SK-N-SH (cell line): ENCODE data around the gene DMP1. TPM values are rescaled to one million over a fixed set of nuclear protein-coding genes. Genes with fewer than 3 reads are reported as not detected.

Source experiments
- CTCF ChIA-PET: fragments of 300-600, 350-600 bp; formaldehyde crosslinking; extraction: SDS; loops from one replicate; lab custom pipeline; 2021; lab: Yijun Ruan, JAX
- POLR2A ChIA-PET: fragments of 350-600 bp; sonication (Branson Sonifier 250); formaldehyde crosslinking; extraction: SDS; loops from one replicate; lab custom pipeline; 2020; ENCODE audit warnings: antibody characterized with exemption, inconsistent platforms; lab: Yijun Ruan, JAX
- DNase-seq: peaks from one replicate; pipeline ENCODE4 v3.0.0; 2012
- H2AFZ ChIP-seq: fragments of 200-600 bp; sonication (generic); 2 replicates; pipeline ENCODE4 v1.8.1; 2016; ENCODE audit warnings: antibody characterized with exemption, mild to moderate bottlenecking, low read depth
- H3F3A ChIP-seq: fragments of 200-600 bp; sonication (generic); replicated peaks from 2 replicates; pipeline ENCODE3; 2016; ENCODE audit warnings: antibody characterized with exemption, mild to moderate bottlenecking; ENCODE audit not compliant: insufficient read depth
- H3K27ac ChIP-seq, 2 experiments: fragments of 200-500 bp in 1 of 2; fragments of 200-600 bp in 1 of 2; sonication (Bioruptor generic) in 1 of 2; sonication (generic), shearing (Covaris generic) in 1 of 2; 2 replicates each; pipeline versions ENCODE4 v1.5.1 to v1.6.1; 2014 to 2016; ENCODE audit warnings: low read depth in 2 of 2, inconsistent platforms in 1 of 2, low read length in 1 of 2, mild to moderate bottlenecking in 1 of 2, mixed read lengths in 1 of 2
- H3K27me3 ChIP-seq: fragments of 200-600 bp; sonication (generic), shearing (Covaris generic); 2 replicates; pipeline ENCODE4 v1.6.1; 2016; ENCODE audit warnings: mixed run types; ENCODE audit not compliant: insufficient read depth
- H3K36me3 ChIP-seq, 2 experiments: fragments of 200-500 bp in 1 of 2; fragments of 200-600 bp in 1 of 2; sonication (Bioruptor generic) in 1 of 2; sonication (generic) in 1 of 2; replicated peaks in 1 of 2; 2 replicates each; pipeline versions ENCODE3 to v1.5.1; 2014 to 2016; ENCODE audit warnings: low read length in 1 of 2, mild to moderate bottlenecking in 1 of 2; ENCODE audit not compliant: insufficient read depth in 2 of 2, control insufficient read depth in 1 of 2
- H3K4me1 ChIP-seq, 2 experiments: fragments of 200-500 bp in 1 of 2; fragments of 200-600 bp in 1 of 2; sonication (Bioruptor generic) in 1 of 2; sonication (generic), shearing (Covaris generic) in 1 of 2; 2 replicates each; pipeline versions ENCODE4 v1.5.1 to v1.6.1; 2014 to 2016; ENCODE audit warnings: low read depth in 1 of 2, low read length in 1 of 2, mixed run types in 1 of 2; ENCODE audit not compliant: insufficient read depth in 2 of 2, control insufficient read depth in 1 of 2
- H3K4me2 ChIP-seq: fragments of 200-600 bp; sonication (generic), shearing (Covaris generic); 2 replicates; pipeline ENCODE4 v1.6.1; 2017; ENCODE audit warnings: mixed run types
- H3K4me3 ChIP-seq, 2 experiments: fragments of 200-500 bp in 1 of 2; fragments of 200-600 bp in 1 of 2; sonication (Bioruptor generic) in 1 of 2; sonication (generic), shearing (Covaris generic) in 1 of 2; 2 replicates each; pipeline versions ENCODE4 v1.5.1 to v1.8.1; 2014 to 2016; ENCODE audit warnings: low read depth in 2 of 2, inconsistent platforms in 1 of 2, low read length in 1 of 2, mild to moderate bottlenecking in 1 of 2, mixed read lengths in 1 of 2, moderate library complexity in 1 of 2
- H3K79me2 ChIP-seq: fragments of 200-600 bp; sonication (generic); 2 replicates; pipeline ENCODE4 v1.8.1; 2017; ENCODE audit warnings: mild to moderate bottlenecking; ENCODE audit not compliant: insufficient read depth
- H3K9ac ChIP-seq: fragments of 200-600 bp; sonication (generic); 2 replicates; pipeline ENCODE4 v1.6.1; 2017; ENCODE audit warnings: mixed run types
- H3K9me2 ChIP-seq: fragments of 200-600 bp; sonication (generic); 2 replicates; pipeline ENCODE4 v1.6.1; 2017; ENCODE audit warnings: mixed run types
- H3K9me3 ChIP-seq: fragments of 200-600 bp; sonication (generic); 2 replicates; pipeline ENCODE4 v1.6.1; 2017; ENCODE audit warnings: mixed run types, mild to moderate bottlenecking, moderate library complexity
- H4K20me1 ChIP-seq: fragments of 200-600 bp; sonication (generic); 2 replicates; pipeline ENCODE4 v1.6.1; 2017; ENCODE audit warnings: mild to moderate bottlenecking, mixed run types; ENCODE audit not compliant: insufficient read depth
- ELF1 ChIP-seq: IDR thresholded peaks from 2 replicates; pipeline ENCODE4 v1.4.0; 2012
- EP300 ChIP-seq, 2 experiments: IDR thresholded peaks; 2 replicates each; pipeline versions ENCODE4 v1.4.0 to v1.6.1; 2012; ENCODE audit warnings: borderline replicate concordance in 1 of 2, low read depth in 1 of 2, low read length in 1 of 2
- EZH2phosphoT487 ChIP-seq: fragments of 200-600 bp; sonication (generic); IDR thresholded peaks from 2 replicates; pipeline ENCODE4 v1.6.1; 2017; ENCODE audit warnings: low read depth, mixed run types, mild to moderate bottlenecking, antibody characterized with exemption, moderate library complexity, borderline replicate concordance
- FOSL2 ChIP-seq: IDR thresholded peaks from 2 replicates; pipeline ENCODE4 v1.4.0; 2012; ENCODE audit warnings: low read depth, mild to moderate bottlenecking, moderate library complexity, borderline replicate concordance
- FOXM1 ChIP-seq: IDR thresholded peaks from 2 replicates; pipeline ENCODE4 v1.4.0; 2012; ENCODE audit warnings: low read depth, mild to moderate bottlenecking
- GATA2 ChIP-seq: sonication (generic); formaldehyde crosslinking; IDR thresholded peaks from 2 replicates; pipeline ENCODE4 v1.5.0; 2020; ENCODE audit warnings: mild to moderate bottlenecking, missing genetic modification reagents
- JUND ChIP-seq: IDR thresholded peaks from 2 replicates; pipeline ENCODE4 v1.4.0; 2012
- MEF2A ChIP-seq: IDR thresholded peaks from 2 replicates; pipeline ENCODE4 v1.4.0; 2012; ENCODE audit warnings: low read depth, borderline replicate concordance
- MXI1 ChIP-seq: IDR thresholded peaks from 2 replicates; pipeline ENCODE4 v1.6.1; 2012; ENCODE audit warnings: mild to moderate bottlenecking, low read depth, low read length, improper control_type of control experiment
- RCOR1 ChIP-seq: fragments of 150-350 bp; IDR thresholded peaks from 2 replicates; pipeline ENCODE4 v1.6.1; 2017; ENCODE audit warnings: antibody characterized with exemption, low read length
- RFX5 ChIP-seq: IDR thresholded peaks from 2 replicates; pipeline ENCODE4 v1.6.1; 2012; ENCODE audit warnings: mild to moderate bottlenecking, improper control_type of control experiment, low read length
- SIN3A ChIP-seq: IDR thresholded peaks from 2 replicates; pipeline ENCODE4 v1.6.1; 2012; ENCODE audit warnings: low read depth, mild to moderate bottlenecking, low read length, moderate library complexity, borderline replicate concordance
- SMC3 ChIP-seq: IDR thresholded peaks from 2 replicates; pipeline ENCODE4 v1.6.1; 2012; ENCODE audit warnings: low read depth, low read length, improper control_type of control experiment
- TAF1 ChIP-seq: IDR thresholded peaks from 2 replicates; pipeline ENCODE4 v1.6.1; 2012; ENCODE audit warnings: low read depth, mild to moderate bottlenecking, low read length, moderate library complexity, borderline replicate concordance
- TCF12 ChIP-seq: IDR thresholded peaks from 2 replicates; pipeline ENCODE4 v1.4.0; 2012
- YY1 ChIP-seq: IDR thresholded peaks from 2 replicates; pipeline ENCODE4 v1.4.0; 2012; ENCODE audit warnings: low read depth, mild to moderate bottlenecking
- WGBS: methylation state at CpG from one replicate; pipeline ENCODE4 v1.1.6; 2017; ENCODE audit warnings: low lambda C conversion rate; 5-methylcytosine and 5-hydroxymethylcytosine counted together
- polyA plus RNA-seq, 3 experiments: library from polyadenylated mRNA; depleted of rRNA; stranded (reverse); fragments of >200 nt; gene quantifications; 2 replicates each; pipeline ENCODE4 v1.2.3, GENCODE V29; 2012
- TF ChIP-seq, protein P1 (sequence below): IDR thresholded peaks from 2 replicates; pipeline ENCODE4 v1.4.0; 2012; ENCODE audit warnings: low read depth
- TF ChIP-seq, protein P2 (sequence below): fragments of 150-350 bp; IDR thresholded peaks from 2 replicates; pipeline ENCODE4 v1.6.1; 2017; ENCODE audit warnings: antibody characterized with exemption, low read length, low read depth, borderline replicate concordance
- TF ChIP-seq, protein P3 (sequence below): IDR thresholded peaks from 2 replicates; pipeline ENCODE4 v1.4.0; 2012; ENCODE audit warnings: low read depth, borderline replicate concordance
- TF ChIP-seq, protein P4 (sequence below): IDR thresholded peaks from 2 replicates; pipeline ENCODE4 v1.4.0; 2012; ENCODE audit warnings: low read depth, borderline replicate concordance
- TF ChIP-seq, protein P5 (sequence below): IDR thresholded peaks from 2 replicates; pipeline ENCODE4; 2012

The DMP1 gene
- polyA plus RNA-seq, 1 of the 3 experiments (the other 2 are of a cell fraction) = not detected

GRCh38 chr4:87608229-87608628 lies 41.9 kb upstream of the DMP1 start, which contains the start of gene DSPP:
Gene DSPP (plus strand): TSS chr4:87608529. CDS start chr4:87610909, 2,380 bp downstream.
- Histone ChIP-seq H3K4me1 (no peaks in the 10 kb centered on the region), H4K20me1 (no peaks in the 10 kb centered on the region), H3K9me3 (no peaks in the 10 kb centered on the region), H3K9ac (no peak within 1 kb of the TSS), H3K79me2 (no peaks in the 10 kb centered on the region), H3K4me3 (no peak within 1 kb of the TSS), H3K4me2 (no peak within 1 kb of the TSS), H3K9me2 (no peaks in the 10 kb centered on the region), H3F3A (no peaks in the 10 kb centered on the region), H3K27me3 (no peaks in the 10 kb centered on the region), H3K27ac (no peak within 1 kb of the TSS), H2AFZ (no peak within 1 kb of the TSS), H3K36me3 (no peaks in the 10 kb centered on the region)
- 56% methylated on average over 4 of the region's 4 CpGs for WGBS
- no peak for TF ChIP-seq SMC3
- TF ChIP-seq, protein P1, sequence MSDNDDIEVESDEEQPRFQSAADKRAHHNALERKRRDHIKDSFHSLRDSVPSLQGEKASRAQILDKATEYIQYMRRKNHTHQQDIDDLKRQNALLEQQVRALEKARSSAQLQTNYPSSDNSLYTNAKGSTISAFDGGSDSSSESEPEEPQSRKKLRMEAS = no peak
- ChIA-PET POLR2A (no interaction called here), CTCF (no interaction called here)
- DNase-seq = no peak

GRCh38 chr4:87614292-87614890 lies 35.7 kb upstream of the DMP1 start:
- CTCF ChIA-PET = no interaction called here
- no peak overlapping the region for H3K4me2 ChIP-seq
- H3K9me3 ChIP-seq = no peaks in the 10 kb centered on the region
- H3K27ac ChIP-seq = no peak overlapping the region
- H2AFZ ChIP-seq = no peak overlapping the region
- no peaks in the 10 kb centered on the region for H3K36me3 ChIP-seq
- no peaks in the 10 kb centered on the region for H3K4me1 ChIP-seq
- 88% methylated on average over 4 of the region's 4 CpGs for WGBS
- no peaks in the 10 kb centered on the region for H3K27me3 ChIP-seq
- H3K79me2 ChIP-seq = no peaks in the 10 kb centered on the region
- H4K20me1 ChIP-seq = no peaks in the 10 kb centered on the region
- no peak overlapping the region for H3K4me3 ChIP-seq
- H3F3A ChIP-seq = no peaks in the 10 kb centered on the region
- POLR2A ChIA-PET = no interaction called here
- H3K9ac ChIP-seq = no peak overlapping the region
- DNase-seq = no peak
- no peaks in the 10 kb centered on the region for H3K9me2 ChIP-seq
- no peak for TF ChIP-seq FOSL2
- no peak for TF ChIP-seq MXI1
- no peak for TF ChIP-seq SIN3A
- TF ChIP-seq TAF1 = no peak
- no peak for TF ChIP-seq RFX5
- TF ChIP-seq, protein P2, sequence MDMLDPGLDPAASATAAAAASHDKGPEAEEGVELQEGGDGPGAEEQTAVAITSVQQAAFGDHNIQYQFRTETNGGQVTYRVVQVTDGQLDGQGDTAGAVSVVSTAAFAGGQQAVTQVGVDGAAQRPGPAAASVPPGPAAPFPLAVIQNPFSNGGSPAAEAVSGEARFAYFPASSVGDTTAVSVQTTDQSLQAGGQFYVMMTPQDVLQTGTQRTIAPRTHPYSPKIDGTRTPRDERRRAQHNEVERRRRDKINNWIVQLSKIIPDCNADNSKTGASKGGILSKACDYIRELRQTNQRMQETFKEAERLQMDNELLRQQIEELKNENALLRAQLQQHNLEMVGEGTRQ = no peak
- TF ChIP-seq MEF2A = no peak
- TF ChIP-seq FOXM1 = no peak
- no peak for TF ChIP-seq RCOR1
- TF ChIP-seq GATA2 (CRISPR knock-in tag) = no peak
- TF ChIP-seq, protein P3, sequence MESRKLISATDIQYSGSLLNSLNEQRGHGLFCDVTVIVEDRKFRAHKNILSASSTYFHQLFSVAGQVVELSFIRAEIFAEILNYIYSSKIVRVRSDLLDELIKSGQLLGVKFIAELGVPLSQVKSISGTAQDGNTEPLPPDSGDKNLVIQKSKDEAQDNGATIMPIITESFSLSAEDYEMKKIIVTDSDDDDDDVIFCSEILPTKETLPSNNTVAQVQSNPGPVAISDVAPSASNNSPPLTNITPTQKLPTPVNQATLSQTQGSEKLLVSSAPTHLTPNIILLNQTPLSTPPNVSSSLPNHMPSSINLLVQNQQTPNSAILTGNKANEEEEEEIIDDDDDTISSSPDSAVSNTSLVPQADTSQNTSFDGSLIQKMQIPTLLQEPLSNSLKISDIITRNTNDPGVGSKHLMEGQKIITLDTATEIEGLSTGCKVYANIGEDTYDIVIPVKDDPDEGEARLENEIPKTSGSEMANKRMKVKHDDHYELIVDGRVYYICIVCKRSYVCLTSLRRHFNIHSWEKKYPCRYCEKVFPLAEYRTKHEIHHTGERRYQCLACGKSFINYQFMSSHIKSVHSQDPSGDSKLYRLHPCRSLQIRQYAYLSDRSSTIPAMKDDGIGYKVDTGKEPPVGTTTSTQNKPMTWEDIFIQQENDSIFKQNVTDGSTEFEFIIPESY = no peak
- no peak for TF ChIP-seq ELF1
- no peak for TF ChIP-seq EZH2phosphoT487
- no peak for TF ChIP-seq EP300 (IDR thresholded peaks at IDR 0.05; ENCODE audit: borderline replicate concordance in 1 of 2, low read depth in 1 of 2, low read length in 1 of 2)
- no peak for TF ChIP-seq YY1
- TF ChIP-seq, protein P4, sequence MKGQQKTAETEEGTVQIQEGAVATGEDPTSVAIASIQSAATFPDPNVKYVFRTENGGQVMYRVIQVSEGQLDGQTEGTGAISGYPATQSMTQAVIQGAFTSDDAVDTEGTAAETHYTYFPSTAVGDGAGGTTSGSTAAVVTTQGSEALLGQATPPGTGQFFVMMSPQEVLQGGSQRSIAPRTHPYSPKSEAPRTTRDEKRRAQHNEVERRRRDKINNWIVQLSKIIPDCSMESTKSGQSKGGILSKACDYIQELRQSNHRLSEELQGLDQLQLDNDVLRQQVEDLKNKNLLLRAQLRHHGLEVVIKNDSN = no peak
- TF ChIP-seq SMC3 = no peak
- no peak for TF ChIP-seq JUND
- TF ChIP-seq, protein P5, sequence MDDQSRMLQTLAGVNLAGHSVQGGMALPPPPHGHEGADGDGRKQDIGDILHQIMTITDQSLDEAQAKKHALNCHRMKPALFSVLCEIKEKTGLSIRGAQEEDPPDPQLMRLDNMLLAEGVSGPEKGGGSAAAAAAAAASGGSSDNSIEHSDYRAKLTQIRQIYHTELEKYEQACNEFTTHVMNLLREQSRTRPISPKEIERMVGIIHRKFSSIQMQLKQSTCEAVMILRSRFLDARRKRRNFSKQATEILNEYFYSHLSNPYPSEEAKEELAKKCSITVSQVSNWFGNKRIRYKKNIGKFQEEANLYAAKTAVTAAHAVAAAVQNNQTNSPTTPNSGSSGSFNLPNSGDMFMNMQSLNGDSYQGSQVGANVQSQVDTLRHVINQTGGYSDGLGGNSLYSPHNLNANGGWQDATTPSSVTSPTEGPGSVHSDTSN = no peak
- no peak for TF ChIP-seq TCF12
